GM10248 (cell line): ENCODE results near the gene PCSK6.

Experiments used
- CTCF ChIA-PET: fragments of 300-600 bp; sonication (Branson Sonifier 250); formaldehyde crosslinking; extraction: SDS; loops from one replicate; lab custom pipeline; 2021; ENCODE audit warnings: antibody characterized with exemption; lab: Yijun Ruan, JAX
- POLR2A ChIA-PET: fragments of 350-650 bp; sonication (Branson Sonifier 250); formaldehyde crosslinking; extraction: SDS; loops from one replicate; lab custom pipeline; 2020; ENCODE audit warnings: antibody characterized with exemption; lab: Yijun Ruan, JAX
- DNase-seq: peaks from one replicate; pipeline ENCODE4 v3.0.0; 2012; ENCODE audit errors: extremely low spot score
- CTCF ChIP-seq: IDR thresholded peaks from 2 replicates; pipeline ENCODE4 v1.5.1; 2012; ENCODE audit warnings: mild to moderate bottlenecking, low read depth; ENCODE audit errors: extremely low read depth, missing control alignments, control extremely low read depth

PCSK6 gene

GRCh38 chr15:101326026-101326315 lies 163.5 kb downstream of the PCSK6 start:
- no peak for TF ChIP-seq CTCF
- CTCF ChIA-PET: no interaction called here
- POLR2A ChIA-PET: no interaction called here
- no peak for DNase-seq

DNA sequence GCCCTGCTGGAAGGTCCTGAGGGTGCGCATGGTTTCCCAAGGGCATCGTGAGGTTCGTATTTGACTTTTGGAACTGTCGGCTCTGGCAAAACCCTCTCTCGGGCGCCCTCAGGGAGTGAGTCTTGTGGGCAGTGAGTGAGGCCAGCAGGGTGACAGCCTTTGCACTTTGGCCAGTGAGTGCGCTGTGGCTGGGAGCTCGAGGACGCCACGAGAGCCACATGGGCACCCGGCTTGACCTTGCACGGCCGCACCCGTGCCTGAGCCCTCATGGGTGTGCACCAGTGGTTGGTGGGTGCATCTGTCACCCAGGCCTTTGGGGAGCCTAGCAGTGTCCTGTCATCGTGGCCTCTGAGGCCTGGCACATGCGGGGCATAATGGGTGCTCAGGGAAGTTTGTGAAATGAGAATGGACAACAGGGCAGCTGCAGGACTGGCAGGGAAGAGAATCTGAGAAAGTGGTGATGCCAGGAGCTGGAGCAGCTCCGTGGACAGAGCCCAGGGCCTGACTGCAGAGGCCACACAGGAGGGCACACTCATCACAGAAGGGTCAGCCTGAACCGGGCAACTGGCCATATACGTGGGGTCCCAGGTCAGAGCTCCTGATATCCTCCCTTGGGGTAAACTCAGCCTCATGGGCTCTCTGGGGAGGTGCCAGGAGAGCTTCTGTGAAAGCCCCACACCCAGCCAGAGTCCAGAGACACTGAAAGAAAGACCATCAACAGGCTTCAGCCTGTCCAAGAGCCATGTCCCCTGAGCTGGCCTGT lies 164.1 kb downstream of the PCSK6 start:
- no peak for TF ChIP-seq CTCF
- no peak for DNase-seq
- CTCF ChIA-PET: no interaction called here
- POLR2A ChIA-PET: no interaction called here

- POLR2A ChIA-PET: no interaction called here
- CTCF ChIA-PET: no interaction called here
- DNase-seq: no peak
- TF ChIP-seq CTCF: no peak
Observed at GRCh38 chr15:101324524-101325177, 164.9 kb downstream of the PCSK6 start.

- TF ChIP-seq CTCF: no peak
- CTCF ChIA-PET: no interaction called here
- POLR2A ChIA-PET: no interaction called here
- DNase-seq: no peak
Observed at GRCh38 chr15:101323793-101324523, 165.5 kb downstream of the PCSK6 start.

DNA sequence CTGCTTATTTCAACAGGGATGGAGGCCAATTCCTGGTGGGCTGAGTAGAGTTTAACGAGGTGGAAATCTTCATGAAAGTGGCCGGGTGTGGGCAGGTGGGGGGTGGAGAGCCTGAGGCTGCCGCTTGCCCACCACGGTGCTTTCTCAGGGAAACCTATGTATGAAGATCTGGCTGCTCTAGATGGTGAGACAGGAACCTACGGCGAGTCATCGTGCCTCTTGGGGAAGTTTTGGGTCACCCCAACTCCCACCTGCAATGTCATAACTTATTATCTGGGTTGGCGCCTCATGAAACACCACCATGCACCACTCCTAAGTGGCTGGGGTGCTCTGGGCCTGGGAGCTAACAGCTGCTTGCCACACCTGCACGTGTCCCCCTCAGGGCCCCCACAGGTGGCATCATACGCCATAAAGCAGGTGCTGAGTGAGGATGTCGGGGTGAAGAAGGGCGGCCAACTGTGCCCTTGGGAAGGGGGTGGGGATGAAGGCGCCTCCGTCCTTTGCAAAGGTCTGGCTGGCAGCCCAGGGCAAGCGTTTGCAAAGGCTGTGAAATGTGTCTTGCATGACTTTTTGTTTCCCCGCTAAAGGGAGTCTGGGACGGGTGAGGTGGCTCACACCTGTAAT lies 166.5 kb downstream of the PCSK6 start:
- TF ChIP-seq CTCF: no peak
- DNase-seq: no peak
- CTCF ChIA-PET: no interaction called here
- POLR2A ChIA-PET: no interaction called here

DNA sequence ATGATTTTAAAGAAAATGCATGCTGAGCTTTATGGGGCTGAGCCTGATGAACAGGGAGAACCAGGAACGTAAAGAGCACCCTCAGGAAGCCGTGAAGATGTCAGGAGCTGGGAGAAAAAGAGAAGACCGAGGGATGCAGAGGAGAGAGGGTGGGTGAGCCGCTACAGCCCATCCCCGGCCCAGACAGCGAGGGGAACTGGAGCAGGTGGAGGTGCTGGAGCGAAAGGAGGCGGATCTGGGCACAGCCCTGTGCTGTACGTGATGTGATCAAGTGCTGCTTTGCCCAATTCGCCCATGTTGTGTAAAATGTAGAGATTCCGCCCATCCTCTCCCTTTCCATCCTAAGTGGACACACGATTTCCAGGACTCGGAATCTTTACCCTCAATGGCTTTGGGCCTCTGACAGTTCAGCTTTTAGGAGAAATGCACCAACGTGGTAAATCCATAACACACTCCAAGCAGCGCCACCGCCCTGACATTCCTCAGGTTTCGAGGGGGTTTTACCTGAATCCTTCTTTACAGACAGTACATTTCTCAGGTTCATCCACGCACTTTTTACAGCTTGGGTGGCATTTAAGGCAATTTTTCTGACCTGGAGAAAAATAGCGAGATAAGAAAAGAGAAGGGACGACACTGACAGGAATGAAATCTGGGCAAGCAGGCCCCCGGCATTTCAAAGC lies 167.4 kb downstream of the PCSK6 start:
- POLR2A ChIA-PET: no interaction called here
- no peak for DNase-seq
- CTCF ChIA-PET: interaction anchor here (0.8 kb wide), 1 partner anchor 9 kb away, joined by 3 read pairs; no protein-coding TSS in a partner anchor
- TF ChIP-seq CTCF: no peak
